Caki2 (cell line): ENCODE measurements around the gene PCBP3. TPM values are rescaled to one million over a fixed set of nuclear protein-coding genes. Genes with fewer than 3 reads are reported as not detected.
A peak's percentile ranks its signal among the peaks of the same experiment; 100 is the strongest.

Source experiments
- DNase-seq: peaks from one replicate; pipeline ENCODE4 v3.0.0-alpha.2; 2015; ENCODE audit warnings: low read depth
- in situ Hi-C: cut with HindIII; loops from 2 replicates; pipeline ENCODE4 v1.10.0; 2016; ENCODE audit warnings: low sequenced_read_pairs, low pct_unique_long_range_greater_than_20kb, mixed read lengths
- total RNA-seq: library from RNA; depleted of rRNA; stranded (reverse); fragments of >200 nt; shearing (Covaris generic); gene quantifications from 2 replicates; pipeline ENCODE4 v1.2.3, GENCODE V29; 2014; ENCODE audit warnings: low replicate concordance

PCBP3 gene
- total RNA-seq, 1 experiment from 2014 or later, result not detected

GRCh38 chr21:45736042-45736689 is 92.6 kb downstream of the PCBP3 start:
- in situ Hi-C loops, result no loop called here
- DNase-seq, result no peak

GRCh38 chr21:45736690-45737484 is 93.4 kb downstream of the PCBP3 start:
- in situ Hi-C loops, result no loop called here
- DNase-seq, result no peak

GRCh38 chr21:45737485-45738166 is 94.1 kb downstream of the PCBP3 start:
- DNase-seq, result no peak
- in situ Hi-C loops, result no loop called here

- no peak for DNase-seq
- in situ Hi-C loops, result no loop called here
Measured at GRCh38 chr21:45739218-45740087, 95.9 kb downstream of the PCBP3 start.

GRCh38 chr21:45740088-45740440 is 96.5 kb downstream of the PCBP3 start:
- no peak for DNase-seq
- in situ Hi-C loops, result no loop called here

GRCh38 chr21:45740491-45741357 is 97.2 kb downstream of the PCBP3 start:
- in situ Hi-C loops, result no loop called here
- no peak for DNase-seq

- in situ Hi-C loops, result no loop called here
- DNase-seq, result no peak
Measured at GRCh38 chr21:45741691-45742090, 98.2 kb downstream of the PCBP3 start.

- DNase-seq, result no peak
- in situ Hi-C loops, result no loop called here
Measured at GRCh38 chr21:45742247-45742646, 98.7 kb downstream of the PCBP3 start.

GRCh38 chr21:45745256-45745655 is 101.7 kb downstream of the PCBP3 start:
- in situ Hi-C loops, result no loop called here
- no peak for DNase-seq

- in situ Hi-C loops, result no loop called here
- DNase-seq, result no peak
Measured at GRCh38 chr21:45747233-45747766, 103.8 kb downstream of the PCBP3 start.

GRCh38 chr21:45747802-45748445 is 104.4 kb downstream of the PCBP3 start:
- in situ Hi-C loops, result no loop called here
- peak; percentile 59 for DNase-seq

- DNase-seq, result no peak
- in situ Hi-C loops, result no loop called here
Measured at GRCh38 chr21:45748593-45748992, 105.1 kb downstream of the PCBP3 start.

- in situ Hi-C loops, result no loop called here
Measured at GRCh38 chr21:45749974-45750373, 106.4 kb downstream of the PCBP3 start.

GRCh38 chr21:45750936-45751335 is 107.4 kb downstream of the PCBP3 start:
- in situ Hi-C loops, result no loop called here
- no peak for DNase-seq

More at GRCh38 chr21:45749974-45750373, 106.4 kb downstream of the PCBP3 start:
- DNase-seq, result no peak

GRCh38 chr21:45753445-45753844 is 109.9 kb downstream of the PCBP3 start:
- no peak for DNase-seq
- in situ Hi-C loops, result no loop called here

- in situ Hi-C loops, result no loop called here
Measured at GRCh38 chr21:45756029-45756428, 112.5 kb downstream of the PCBP3 start.

GRCh38 chr21:45756669-45757068 is 113.1 kb downstream of the PCBP3 start:
- no peak for DNase-seq
- in situ Hi-C loops, result no loop called here

More at GRCh38 chr21:45756029-45756428, 112.5 kb downstream of the PCBP3 start:
- no peak for DNase-seq
